Endothelial cell of hepatic sinusoid (primary cell): Measurements from ENCODE around the gene UGCG.
"Not testable (repeated sequence)": the region's sequence is repeated elsewhere in the genome, so short reads cannot be mapped to it uniquely, and the experiment has no call there.

Experiments used
- in situ Hi-C: cut with HindIII; loops from 2 replicates; pipeline ENCODE4 v1.10.0; 2017; ENCODE audit warnings: low sequenced_read_pairs

The UGCG gene

DNA sequence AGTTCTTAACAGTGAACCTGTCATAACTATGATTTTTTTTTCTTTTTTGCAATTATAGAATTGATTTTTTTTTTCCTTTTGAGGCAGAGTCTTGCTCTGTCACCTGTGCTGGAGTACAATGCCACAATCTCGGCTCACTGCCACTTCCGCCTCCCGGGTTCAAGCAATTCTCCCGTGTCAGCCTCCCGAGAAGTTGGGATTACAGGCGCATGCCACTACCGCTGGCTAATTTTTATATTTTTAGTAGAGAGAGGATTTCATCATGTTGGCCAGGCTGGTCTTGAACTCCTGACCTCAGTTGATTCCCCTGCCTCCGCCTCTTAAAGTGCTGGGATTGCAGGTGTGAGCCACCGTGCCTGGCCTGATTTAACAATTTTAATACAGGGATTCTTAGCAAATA lies 21.4 kb downstream of the UGCG start:
- in situ Hi-C loops: no loop called here

DNA sequence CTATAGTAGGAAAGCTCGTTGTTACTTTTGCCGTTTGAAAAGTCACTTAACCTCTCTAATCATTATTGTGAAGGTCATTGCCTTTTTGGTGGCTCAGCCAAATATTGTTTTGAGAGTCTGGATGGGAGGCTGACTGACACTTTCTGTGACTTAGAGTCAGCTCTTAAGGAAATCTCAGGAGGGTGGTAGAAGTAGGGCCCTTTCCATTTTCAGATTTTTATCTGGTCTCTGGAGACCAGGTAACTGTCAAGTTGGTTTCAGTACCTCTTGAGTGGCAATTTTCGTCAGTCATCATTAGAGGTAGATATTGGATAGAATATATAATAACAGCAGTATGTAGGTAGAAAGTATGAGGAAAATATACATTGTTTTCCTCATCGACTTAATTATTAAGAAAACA lies 23.3 kb downstream of the UGCG start:
- in situ Hi-C loops: no loop called here

DNA sequence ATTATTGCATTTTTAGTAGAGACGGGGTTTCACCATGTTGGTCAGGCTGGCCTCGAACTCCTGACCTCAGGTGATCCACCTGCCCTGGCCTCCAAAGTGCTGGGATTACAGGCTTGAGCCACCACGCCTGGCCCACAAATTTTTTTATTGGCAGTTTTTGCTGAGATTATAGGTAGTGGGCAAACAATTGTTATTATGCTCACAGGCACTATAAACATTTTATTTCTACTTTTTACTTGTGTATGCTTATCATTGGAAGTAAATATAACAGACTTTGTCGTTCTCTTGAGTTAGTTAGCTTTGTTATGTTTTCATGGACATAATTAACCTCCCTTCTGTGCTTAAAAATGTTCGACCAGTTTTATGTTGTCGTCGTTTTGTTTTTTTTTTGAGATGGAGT lies 23.9 kb downstream of the UGCG start:
- in situ Hi-C loops: no loop called here

DNA sequence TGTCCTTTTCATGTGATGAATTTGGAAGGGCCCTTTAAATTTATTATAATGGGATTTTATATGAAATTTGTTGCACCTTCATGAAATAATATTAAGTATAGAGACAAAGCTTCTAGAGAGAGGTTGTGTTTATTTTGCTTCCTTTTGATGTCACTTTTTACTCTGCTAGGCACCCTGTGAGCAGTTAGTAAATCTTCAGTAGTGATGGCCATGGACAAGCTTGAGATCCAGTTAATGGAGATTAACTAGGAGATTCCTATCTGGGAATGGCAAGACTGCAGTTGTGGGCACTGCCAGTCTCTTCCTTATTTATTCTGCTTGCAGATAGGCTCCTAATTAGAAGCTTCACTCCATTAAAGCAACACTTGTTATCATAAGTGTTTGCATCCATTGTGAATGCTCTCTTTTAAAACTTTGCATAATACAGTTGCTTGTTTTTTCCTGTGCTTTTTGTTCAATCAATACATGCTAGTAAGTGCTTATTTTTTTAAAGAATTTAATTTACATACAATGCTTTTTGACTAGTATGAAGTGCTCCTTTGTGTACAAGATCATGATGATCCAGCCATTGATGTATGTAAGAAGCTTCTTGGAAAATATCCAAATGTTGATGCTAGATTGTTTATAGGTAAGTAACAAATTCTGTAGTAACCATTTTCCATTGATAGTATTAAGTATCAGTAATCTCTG lies 25.9 kb downstream of the UGCG start:
- in situ Hi-C loops: no loop called here

DNA sequence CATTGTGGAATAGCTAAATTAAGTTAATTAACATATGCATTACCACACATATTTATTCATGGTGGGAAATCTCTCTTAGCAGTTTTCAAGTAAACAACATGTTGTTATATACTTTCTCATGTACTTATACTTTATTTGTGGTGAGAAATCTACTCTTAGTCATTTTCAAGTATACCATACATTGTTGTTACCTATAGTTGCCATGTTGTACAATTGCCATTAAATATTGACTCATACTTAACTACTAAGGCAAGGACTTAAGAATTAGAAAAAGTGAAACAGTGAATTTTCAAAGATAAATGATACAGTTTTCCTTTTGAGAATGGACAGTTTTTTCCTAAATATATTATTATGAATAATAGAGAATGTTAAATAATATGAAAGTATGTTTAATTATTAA lies 27.7 kb downstream of the UGCG start:
- in situ Hi-C loops: no loop called here

DNA sequence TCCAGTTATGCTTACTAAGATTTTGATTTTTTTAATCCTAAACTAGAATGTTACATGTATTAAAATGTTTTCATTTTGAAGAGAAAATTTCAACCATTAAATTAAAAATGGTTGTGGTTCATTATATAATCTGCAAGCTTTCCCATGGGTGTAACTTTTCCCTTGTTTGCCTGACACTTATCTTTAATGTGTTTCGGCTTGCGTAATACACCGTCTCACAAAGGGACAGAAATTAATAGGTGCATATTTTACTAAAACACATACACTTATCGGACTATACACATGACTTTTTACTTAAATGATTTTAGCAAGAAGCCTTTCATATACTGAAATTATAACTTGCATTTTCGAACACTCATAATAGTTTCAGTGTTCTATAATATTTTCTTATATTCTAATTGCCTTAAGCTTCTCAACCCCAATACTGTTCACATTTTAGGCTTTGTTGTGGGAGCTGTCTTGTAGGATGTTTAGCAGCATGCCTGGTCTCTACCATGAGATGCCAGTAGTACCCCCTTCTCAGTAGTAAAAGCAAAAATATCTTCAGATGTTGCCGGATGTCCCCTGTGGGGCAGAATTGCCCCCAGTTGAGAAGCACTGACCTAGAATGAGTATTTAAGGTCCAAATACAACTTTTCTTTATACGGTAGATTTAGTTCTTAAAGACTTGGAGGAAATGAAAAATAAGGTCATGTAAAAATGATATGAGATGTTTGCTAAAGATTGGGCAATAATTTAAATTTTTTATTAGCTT lies 28.6 kb downstream of the UGCG start:
- in situ Hi-C loops: loop anchor here (5.0 kb wide), 1 partner anchor 78 kb away; no protein-coding TSS in a partner anchor

DNA sequence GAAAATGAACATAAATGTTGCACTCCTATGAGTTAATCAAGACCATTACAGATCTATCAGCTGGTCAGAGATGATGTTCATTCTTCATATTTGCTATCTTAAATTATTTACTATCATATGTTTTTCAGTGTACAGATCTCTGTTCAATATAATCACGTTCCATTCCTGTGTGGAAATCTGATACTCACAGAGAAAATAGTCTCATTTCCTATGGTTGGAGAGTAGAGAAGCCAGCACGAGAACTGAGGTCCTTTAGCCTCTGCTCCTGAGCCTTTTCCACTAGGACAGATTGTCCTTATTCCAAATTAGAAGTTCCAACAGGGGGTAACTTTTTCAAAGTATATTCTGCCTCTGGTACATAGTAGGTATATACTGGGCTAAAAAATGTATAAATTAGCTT lies 29.2 kb downstream of the UGCG start:
- in situ Hi-C loops: loop anchor here (5.0 kb wide), 1 partner anchor 78 kb away; no protein-coding TSS in a partner anchor

DNA sequence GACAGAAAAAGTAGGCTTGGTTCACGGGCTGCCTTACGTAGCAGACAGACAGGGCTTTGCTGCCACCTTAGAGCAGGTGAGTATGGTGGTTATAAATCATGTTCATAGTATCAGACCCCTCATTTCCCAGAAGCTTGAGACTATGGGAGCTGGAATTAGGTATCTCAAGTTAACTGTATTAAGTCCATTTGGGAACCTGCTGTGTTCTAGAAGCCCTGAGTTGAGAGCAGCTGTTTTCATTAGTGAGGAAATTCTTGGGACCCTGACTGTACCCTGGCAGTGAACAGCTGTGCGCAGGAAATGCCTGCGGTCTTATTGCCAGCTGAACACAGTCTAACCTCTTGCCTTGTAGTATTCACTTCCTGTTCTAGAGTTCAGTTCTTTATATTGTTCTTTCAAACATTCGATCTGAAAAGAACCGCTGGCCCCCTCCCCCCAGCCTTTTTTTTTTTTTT lies 29.8 kb downstream of the UGCG start:
- in situ Hi-C loops: loop anchor here (5.0 kb wide), 1 partner anchor 79 kb away; no protein-coding TSS in a partner anchor

DNA sequence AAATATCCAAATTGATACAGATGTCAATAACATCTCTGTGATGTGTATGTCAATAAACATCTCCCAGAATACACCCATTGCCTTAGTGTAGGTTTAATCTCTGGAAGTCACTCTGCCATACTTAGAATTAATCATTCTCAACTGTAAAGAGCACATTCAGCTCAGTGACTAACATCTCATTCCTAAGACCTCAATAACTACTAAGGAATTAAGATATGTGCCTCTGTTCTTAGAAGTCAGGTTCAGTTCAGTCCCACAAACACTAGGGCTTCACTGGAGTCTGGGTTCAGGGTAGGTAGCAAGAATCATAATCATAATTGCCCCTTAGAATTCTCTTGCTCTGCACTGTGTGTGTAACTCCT lies 31.7 kb downstream of the UGCG start:
- in situ Hi-C loops: loop anchor here (5.0 kb wide), 1 partner anchor 81 kb away; no protein-coding TSS in a partner anchor

DNA sequence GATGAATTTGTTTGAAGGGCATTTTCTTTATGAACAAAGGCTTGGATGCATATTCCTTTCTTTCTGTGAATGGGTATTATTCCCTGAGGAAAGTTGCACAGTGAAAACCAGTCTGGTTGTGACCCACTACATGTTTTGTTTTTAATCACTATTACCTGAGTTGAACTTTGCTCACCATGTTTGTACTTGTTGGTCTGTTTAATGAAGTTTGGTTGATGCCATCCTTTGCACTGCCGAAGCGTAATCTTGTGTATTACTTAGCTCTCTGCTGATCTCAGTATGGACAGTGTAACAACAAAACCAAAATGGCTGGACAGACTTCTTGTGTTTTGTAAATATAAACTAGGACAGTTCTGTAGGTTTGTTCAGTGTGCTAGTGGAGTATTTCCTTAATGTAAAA lies 38.1 kb downstream of the UGCG start:
- in situ Hi-C loops: no loop called here

DNA sequence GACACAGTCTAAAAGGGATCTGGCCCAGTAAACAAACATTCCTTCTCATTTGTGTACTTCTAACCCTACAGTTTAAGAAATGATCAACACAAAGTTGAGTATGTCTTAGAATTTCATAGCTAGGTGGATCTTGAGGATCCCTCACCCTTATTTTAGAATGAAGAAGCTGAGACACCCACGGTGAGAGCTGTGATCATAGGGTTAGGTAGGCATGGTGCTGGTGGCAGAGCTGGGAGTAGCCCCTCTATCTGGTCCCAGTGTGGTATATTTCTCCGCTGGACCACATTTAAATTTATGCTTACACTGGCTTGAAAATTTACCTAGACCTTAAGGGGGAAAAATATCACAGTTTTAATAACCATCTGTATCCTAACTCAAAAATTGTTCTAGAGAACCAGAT lies 39.8 kb downstream of the UGCG start:
- in situ Hi-C loops: no loop called here

DNA sequence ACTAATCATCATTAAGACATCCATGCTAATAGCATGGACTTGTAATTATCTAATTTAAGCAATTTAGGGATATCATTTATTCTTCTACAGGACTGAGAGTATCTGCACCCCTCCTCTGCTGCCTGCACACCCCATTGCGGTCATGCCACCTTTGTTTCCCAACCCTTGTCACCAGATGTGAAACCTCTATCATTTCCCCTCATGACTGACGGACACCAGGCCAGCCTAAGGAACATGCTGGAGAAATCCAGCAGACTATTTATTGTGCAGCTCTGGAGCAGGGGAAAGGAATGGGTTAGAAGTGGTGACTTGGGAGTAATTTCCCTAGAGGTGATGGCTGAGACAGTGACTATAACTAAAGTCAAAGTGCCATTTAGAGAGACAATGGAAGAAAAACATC lies 40.7 kb downstream of the UGCG start:
- in situ Hi-C loops: no loop called here

DNA sequence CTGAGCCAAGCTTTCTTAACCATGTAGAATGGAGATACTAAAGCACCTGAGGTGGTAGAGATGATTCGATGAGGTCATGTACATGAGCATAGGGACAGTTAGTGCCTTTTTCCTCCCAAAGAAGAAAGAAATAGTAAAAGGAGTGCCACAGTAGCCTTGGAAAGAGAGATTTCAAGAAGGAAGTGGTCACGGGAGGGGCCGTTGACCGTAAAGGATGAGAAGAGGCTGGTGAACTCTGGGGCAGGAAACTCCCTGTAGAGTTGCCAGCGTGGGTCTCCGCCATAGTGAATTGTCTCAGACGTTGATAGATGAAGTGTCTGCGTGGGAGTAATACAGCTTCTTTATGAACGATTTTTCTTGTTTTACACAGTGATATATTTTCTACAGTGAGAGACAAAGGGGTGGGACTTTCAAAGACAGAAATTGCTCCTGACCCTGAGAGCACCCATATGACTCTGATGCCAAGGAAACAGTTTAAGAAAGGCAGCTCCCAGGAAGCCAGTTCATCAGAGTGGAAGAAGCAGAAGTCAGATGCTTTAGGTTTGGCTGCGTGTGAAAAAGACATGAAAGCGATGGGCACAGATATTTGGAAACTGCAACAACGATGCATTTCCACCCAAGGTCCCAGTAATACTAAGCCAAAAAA lies 41.3 kb downstream of the UGCG start:
- in situ Hi-C loops: no loop called here

DNA sequence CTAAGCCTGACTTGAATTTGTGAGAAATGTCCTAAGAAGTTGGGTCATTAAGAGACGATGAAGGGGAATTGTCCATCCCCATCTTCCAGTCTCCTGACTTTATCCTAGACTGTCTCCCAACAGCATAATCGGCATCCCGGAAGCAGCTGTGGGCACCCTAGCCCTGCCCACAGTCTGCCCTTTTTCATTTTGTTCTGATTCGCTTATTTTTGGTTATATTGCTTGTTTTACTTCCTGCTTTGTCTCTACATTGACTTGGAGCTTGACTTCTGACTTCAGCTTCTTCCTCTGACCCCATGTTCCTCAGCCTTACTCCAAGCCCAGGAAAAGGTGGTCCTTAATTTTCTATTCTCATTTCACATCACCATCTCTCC lies 41.8 kb downstream of the UGCG start:
- in situ Hi-C loops: no loop called here

DNA sequence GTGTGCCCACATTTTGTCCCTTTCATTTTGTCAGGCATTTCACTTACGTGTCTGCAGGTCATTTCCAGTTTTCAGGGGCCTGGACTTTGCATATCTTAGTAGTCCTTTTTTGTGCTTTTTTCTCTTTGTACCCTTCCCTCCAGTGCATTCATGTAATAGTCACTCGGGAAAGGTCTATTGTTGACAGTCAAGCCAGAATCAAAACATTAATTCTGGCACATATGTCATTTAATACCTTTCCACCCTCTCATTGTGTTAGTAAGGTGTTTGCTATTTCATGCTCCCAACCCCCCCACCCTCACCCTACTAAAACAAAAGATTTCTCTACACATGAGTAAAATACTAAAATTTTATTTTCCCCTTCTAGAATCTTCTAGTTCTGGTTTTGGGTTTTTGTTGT lies 42.7 kb downstream of the UGCG start:
- in situ Hi-C loops: no loop called here

DNA sequence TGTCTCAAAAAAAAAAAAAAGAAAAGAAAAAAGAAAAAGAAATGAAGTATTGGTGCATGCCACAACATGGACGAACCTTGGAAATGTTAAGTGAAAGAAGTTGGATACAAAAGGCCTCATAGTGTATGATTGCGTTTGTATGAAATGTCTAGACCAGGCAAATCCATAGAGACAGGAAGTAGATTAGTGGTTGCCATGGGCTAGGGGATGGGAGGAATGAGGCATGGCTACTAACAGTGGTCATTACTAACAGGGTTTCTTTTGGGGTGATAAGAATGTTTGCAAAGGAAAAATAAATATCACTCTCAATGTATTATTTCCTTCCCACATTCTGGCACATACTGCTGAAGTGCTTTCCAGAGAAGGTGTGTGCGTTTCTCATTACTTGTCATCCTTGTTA lies 44.1 kb downstream of the UGCG start:
- in situ Hi-C loops: no loop called here

DNA sequence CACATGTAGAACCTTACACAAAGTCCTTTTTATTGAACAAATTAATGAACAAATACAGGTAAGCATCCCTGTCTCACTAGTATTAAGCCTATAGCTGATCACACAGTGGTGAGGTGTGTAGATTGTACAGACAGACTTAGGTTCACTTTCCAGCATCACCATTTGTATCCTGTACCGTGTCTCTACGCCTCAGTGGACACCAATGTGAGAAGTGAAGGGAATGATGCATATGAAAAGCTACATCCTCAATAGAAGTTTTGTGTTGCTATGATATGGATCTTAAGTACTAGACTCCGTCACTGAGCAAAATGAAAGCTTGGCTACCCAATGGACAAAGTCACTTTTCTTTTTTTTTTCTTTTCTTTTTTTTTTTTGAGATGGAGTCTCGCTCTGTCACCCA lies 46.6 kb downstream of the UGCG start:
- in situ Hi-C loops: no loop called here

DNA sequence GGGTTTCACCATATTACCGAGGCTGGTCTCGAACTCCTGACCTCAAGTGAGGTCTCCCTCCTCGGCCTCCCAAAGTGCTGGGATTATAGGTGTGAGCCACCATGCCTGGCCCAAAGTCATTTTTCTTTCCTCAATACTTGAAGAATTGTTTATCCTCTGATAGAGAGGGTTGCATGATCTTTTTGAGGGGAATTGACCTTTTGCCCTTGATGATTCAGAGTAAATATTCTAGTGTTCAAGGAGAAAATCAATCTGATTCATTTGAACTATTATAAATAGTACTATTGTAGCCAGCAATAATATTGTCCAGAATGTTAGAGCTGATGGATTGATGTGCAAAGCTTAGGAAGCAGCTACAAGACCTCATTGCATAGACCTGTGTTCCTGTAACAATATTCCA lies 47.1 kb downstream of the UGCG start:
- in situ Hi-C loops: no loop called here

DNA sequence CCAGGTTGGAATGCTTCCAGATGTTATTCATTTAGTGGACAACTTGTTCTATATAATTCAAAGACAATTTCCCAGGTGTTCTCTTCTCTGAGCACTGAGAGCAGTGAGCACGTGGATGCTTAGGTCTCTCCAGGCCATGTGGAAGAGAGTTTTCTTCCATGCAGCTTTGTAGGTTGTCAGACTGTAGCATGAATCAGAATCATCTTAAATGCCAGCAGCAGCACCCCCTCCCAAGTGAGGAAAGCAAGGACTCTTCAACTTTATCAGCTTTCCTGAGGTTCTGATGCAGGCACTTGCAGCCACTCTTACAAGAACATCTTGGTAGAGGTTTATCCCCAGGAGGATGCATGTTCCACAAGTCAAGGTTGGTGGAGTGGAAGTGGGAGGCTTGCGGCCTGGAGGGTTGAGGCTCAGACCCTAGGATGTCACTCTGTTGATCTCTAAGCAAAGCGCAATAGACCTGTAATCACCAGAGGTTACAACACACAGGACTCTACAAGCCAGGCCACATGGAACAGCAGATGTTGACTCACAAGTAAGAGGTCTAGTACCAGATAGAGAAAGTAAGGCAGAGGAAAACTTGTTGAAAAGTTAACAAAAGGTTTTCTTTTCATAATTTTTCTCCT lies 47.7 kb downstream of the UGCG start:
- in situ Hi-C loops: no loop called here

DNA sequence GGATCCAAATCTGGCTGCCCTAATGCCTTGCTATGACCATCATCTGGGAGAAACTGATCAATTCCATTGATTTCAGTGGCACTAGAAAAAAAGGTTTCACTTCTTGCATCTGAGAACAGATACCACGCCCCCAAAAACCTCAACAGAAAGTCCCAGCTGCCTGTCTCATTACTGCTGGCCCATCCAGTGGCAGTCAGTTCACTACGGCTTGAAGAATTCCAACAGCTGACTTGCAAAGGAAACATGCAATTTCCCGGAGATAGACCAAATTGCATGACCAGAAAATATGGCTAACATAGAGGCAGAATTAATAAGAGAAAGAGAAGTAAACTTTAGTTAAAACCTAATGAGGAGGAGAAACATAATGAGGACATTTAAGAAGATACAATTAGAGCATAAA lies 48.6 kb downstream of the UGCG start:
- in situ Hi-C loops: no loop called here

DNA sequence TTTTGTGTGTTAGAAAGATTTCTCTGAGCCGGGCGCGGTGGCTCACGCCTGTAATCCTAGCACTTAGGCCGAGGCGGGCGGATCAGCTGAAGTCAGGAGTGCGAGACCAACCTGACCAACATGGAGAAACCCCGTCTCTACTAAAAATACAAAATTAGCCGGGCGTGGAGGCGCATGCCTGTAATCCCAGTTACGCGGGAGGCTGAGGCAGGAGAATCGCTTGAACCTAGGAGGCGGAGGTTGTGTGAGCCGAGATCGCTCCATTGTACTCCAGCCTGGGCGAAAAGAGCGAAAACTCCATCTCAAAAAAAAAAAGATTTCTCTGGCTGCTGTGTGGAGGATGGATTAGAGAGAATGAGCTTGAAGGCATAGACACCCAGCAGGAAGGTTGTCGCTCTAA lies 51.5 kb downstream of the UGCG start:
- in situ Hi-C loops: not testable (repeated sequence)

DNA sequence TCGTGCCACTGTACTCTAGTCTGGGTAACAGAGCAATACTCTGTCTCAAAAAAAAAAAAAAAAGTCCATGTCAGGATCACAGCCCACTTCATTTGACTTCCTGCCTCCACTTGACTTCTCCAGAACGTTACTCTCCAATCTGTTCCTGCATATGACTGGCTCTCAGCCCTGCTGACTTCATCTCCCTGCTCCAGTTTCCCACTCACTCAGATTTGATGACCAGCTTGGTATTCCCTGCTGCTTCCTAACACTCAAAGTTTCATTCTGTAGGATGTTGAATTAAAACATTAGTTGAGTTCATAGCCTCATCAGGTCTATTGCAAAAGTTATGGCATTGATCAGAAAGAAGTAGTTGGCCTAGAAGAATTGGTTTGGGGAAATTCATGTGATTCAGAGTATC lies 52.3 kb downstream of the UGCG start:
- in situ Hi-C loops: no loop called here
